ENCODE data around the gene CITED1.
A peak's percentile ranks its signal among the peaks of the same experiment; 100 is the strongest.

The CITED1 gene

DNA sequence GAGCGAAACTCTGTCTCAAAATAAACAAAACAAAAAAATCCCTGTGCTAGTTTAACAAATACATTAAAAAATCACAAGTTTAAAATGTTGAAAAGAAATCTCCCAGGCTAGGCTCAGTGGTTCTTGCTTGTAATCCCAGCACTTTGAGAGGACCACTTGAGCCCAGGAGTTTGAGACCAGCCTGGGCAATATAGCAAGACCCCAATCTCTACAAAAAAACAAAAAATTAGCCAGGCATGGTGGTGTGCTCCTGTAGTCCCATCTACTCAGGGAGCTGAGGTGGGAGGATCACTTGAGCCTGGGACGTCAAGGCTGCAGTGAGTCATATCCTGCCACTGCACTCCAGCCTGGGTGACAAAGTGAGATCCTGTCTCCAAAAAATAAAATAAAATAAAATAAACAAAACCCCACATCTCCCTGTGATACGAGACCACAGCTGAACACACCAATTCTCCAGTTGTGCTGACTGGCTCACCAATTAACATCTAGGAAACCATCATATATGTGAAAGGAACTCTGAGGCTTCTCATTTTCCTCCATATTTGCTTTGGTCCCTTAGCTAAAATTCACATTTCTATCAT is 36.0 kb downstream of the CITED1 start:
- DNase-seq: no peak

DNA sequence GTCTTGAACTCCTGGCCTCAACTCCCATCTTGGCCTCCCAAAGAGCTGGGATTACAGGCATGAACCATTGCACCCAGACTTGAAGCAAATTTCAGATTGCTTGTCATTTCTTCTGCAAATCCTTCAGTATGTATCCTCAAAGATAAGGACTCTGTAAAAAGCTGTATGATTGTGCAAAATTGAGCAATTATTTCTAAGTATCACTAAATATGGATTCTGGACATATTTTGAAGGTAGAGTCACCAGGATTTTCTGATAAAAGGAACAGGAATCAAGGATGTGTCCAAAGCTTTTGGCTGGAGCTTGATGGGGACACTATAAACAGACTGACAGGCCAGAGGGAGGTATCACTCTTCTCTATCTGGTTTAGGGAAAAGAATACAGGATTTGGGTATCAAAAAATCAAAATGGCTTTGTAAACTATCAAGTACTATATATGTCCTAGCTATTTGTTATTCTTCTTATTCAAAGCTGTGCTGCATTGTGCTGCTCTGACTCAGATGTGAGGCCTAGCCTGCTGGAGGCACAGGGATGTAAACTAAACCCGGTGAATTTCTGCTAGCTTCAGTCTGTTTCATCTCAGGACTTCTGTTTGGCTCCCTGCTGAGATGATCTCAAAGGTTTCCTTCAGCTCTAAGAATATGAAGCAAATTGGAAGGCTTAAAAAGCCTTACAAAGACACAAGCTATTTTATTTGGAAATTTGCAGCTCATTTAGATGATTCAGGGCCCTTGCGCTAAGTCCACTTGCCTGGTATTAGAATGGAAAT is 36.9 kb downstream of the CITED1 start:
- no peak for DNase-seq

DNA sequence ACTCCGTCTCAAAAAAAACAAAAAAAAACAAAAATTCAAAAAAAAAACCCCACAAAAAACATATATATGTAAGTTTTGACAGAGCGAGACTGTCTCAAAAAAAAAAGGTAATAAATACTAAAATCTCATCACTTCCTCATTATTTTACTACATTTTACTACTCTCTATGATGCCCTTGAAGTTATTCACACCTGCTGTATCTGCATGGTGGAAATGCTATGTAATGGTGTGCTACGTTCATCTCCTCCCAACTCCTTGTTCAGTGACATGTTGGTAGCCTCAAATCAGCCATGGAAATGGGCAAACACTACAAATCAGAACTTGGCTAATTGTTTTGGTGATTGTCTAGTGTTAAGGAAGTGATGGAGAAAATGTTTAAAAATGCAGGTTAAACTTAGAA is 40.5 kb downstream of the CITED1 start:
- no peak for DNase-seq

DNA sequence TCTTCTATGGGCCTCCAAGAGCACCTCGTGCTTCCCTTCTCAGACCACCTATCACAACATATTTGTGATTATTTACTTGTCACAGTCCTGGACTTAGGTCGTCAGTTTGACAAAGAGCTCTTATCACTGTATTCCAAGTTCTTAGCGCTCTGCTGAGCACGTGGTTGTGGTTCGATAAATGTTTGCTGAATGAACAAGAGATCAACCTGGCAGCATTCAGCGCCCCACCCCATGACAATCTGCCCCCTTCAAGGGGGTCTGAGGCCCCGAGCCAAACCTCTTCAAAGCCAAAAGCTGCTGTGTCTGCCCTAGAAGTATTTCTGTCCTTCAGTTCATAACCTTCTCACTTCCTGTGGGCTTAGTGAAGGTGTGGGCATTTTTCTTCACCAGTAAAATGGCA is 43.6 kb downstream of the CITED1 start:
- peak; percentile 65 for DNase-seq

DNA sequence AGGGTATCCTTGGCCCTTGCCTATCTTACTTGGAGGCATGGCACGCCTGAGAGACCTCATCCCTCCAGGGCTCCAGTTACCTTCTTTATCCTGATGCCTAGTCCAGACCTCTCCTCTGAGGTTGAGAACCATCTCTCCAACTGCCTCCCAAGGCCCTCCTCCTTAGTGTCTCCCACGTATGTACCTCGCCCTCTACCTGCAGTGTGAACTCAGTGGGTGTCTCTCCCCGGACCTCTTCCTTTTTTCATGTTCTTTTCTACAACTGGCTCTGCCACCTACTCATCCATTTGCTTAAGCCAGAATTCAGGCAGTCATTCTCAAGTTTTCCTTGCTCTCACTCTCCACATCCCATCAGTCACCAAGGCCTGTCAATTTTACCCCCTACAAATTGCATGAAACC is 45.3 kb downstream of the CITED1 start:
- DNase-seq: no peak

DNA sequence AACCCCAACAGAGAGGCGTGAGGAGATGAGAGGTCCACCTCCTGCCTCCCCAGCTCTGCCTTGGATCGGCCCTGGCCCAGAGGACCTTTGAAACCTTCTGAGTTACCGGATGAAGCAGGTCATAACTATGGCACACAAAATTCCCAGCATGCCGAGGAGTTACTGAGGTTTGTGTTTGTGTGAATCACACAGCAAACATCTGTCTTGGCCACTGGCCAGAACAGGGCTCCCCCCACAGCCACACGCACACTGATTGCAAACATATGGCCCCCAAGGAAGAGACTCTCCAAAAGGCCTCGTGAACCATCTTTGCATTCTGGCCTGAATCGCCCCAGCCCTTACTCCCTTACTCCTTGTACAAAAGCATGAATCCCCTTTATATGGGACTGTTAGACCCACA is 47.5 kb downstream of the CITED1 start:
- DNase-seq: no peak

DNA sequence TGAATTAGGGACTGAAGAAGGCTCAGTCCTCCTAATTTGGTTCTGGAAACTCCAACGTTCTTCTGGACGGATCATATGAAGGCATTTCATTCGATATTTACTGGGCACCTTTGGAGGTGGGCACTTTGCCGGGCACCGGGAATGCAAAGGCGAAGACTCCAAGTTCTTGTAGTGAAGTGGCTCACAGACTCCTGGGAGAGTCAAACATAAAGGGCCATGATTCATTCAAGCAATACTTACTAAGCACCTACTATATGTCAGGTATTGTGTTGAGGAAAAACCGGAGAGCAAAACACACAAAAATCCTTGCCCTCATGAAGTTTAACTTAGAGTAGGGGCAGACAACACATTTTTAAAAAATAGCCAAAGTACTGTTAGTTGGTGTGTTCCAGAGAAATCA is 49.9 kb downstream of the CITED1 start:
- DNase-seq: no peak

DNA sequence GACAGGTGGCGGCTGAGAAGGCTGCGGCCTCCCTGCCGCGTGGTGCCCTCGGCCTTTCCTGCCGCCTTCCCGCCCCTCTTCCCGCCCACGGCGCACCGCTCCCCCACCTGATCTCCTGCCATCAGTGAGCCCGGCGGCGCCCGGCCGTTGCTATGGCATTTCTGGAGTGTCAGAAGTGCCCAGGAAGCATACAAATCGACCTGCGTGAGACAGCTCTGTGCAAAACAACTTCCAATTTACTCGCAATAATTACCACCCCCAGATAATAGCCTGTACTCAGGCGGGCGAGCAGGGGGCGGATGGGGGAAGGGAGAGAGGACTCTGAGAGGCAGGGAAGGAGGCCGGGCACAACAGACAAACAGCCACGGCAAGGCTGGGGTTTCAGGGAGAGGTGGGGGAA is 50.3 kb downstream of the CITED1 start:
- no peak for DNase-seq

DNA sequence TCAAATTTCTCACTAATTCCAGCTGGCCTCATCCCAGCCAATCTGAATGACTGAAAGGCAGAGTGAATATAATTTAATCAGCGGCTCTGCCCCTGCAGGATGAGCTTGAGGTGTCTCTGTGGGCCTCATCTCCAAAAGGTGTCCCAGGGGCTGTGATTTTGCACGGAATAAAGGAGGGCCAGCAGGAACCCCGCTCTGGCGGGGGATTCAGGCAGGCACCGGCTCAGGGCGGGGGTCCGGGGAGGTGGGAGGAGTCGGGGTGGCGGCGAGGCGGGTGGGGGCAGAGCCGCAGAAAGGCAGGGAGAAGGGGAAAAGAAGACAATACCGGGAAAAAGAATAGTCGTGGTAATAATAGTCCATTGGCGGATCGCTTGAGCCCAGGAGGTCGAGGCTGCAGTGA is 50.9 kb downstream of the CITED1 start:
- no peak for DNase-seq

DNA sequence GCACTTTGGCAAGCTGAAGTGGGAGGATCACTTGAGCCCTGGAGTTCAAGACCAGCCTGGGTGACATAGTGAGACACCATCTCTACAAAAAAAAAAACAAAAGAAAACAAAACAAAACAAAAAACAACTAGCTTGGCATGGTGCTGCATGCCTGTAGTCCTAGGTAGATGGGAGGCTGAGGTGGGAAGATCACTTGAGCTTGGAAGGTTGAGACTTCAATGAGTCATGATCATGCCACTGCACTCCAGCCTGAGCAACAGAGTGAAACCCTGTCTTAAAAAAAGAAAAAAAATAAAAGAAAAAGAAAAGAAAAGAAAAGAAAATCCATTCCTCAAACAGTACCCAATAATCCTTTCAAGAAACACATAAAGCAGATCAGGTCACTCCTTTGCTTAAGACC is 52.0 kb downstream of the CITED1 start:
- DNase-seq: no peak

Measured in hematopoietic multipotent progenitor cell treated with erythropoietin and hydrocortisone succinate and interleukin-3 and kit ligand, for 8 days (in vitro differentiated cells).